ENCODE results near the gene STAT1.

The STAT1 gene

DNA sequence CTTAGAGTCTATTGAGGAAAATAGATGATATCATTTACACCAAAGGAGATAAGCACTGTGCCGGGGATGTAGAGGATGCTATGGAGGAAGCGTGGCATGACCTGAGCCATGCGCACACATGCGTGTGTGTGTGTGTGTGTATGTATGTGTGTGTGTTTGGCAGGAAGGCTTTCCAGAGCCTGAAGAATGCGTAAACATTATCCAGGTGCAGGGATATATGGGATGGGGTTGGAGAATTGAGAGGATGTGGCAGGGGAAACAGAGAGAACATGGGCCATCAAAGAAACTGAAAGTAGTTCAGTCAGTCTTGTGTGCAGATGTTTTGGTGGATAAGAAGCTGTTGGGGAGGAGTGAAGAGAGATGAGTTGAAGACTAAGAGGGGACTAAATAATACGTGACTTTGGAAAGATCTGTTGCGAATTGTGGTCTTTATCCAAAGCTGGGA, 9.3 kb upstream of the STAT1 start:
- TF ChIP-seq, protein P1, sequence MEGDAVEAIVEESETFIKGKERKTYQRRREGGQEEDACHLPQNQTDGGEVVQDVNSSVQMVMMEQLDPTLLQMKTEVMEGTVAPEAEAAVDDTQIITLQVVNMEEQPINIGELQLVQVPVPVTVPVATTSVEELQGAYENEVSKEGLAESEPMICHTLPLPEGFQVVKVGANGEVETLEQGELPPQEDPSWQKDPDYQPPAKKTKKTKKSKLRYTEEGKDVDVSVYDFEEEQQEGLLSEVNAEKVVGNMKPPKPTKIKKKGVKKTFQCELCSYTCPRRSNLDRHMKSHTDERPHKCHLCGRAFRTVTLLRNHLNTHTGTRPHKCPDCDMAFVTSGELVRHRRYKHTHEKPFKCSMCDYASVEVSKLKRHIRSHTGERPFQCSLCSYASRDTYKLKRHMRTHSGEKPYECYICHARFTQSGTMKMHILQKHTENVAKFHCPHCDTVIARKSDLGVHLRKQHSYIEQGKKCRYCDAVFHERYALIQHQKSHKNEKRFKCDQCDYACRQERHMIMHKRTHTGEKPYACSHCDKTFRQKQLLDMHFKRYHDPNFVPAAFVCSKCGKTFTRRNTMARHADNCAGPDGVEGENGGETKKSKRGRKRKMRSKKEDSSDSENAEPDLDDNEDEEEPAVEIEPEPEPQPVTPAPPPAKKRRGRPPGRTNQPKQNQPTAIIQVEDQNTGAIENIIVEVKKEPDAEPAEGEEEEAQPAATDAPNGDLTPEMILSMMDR (IDR thresholded peaks at IDR 0.05; ENCODE audit: borderline replicate concordance, insufficient read depth, low read depth, low read length): no peak
- no peak overlapping the region for H3K4me3 ChIP-seq (ENCODE audit: low read depth, low read length)

- TF ChIP-seq, protein P1 (IDR thresholded peaks at IDR 0.05; ENCODE audit: borderline replicate concordance, insufficient read depth, low read depth, low read length): no peak
Measured at GRCh38 chr2:191020742-191021381, 6.9 kb upstream of the STAT1 start.

DNA sequence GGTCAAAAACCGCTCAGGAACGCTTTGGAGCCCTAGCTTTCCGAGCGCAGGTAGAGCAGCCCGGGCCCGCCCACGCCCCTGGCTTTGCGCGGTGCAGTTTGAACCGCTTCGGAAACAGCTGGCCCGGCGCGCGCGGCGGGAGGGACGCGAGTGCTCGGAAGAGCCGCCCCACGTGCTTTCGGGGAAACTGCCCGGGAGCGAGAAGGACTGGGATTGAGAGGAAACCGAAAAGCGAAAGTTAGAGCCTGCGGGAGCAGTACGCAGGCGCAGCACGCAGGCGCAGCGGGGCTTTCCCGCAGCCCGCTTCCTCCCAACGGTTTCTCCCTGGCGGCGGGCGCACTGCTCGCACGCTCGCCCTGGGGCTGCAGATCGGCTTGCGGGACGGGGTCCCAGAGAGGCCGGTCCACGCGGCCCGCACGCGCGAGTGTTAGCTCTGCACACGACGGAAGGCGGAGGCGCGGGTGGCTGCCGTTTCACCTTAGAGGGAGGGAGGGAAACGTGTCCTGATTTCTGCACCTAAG, 6.3 kb upstream of the STAT1 start:
- peak overlapping the region; percentile 61 for H3K4me3 ChIP-seq (ENCODE audit: low read depth, low read length)
- TF ChIP-seq, protein P1 (IDR thresholded peaks at IDR 0.05; ENCODE audit: borderline replicate concordance, insufficient read depth, low read depth, low read length): no peak

More at GRCh38 chr2:191020742-191021381, 6.9 kb upstream of the STAT1 start:
- H3K4me3 ChIP-seq (ENCODE audit: low read depth, low read length): peak overlapping the region; percentile 61

DNA sequence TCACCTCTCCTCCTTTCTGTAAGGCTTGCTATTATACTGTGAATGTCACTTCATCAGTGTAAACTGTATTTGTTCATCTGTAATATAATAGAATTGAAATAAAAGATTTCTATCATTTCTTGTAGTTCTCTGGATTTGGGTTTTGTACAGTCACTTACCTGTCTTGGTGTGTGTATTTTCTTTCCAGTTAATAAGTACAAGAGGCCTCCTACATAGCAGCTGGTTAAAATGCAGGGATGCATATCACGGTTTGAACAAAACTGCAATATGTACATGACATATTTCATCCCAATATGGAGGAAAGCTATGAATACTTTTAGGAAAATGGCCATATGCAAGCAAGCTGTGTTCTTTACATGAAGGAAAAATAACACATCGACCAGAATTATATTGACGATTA, 5.4 kb upstream of the STAT1 start:
- TF ChIP-seq, protein P1 (IDR thresholded peaks at IDR 0.05; ENCODE audit: borderline replicate concordance, insufficient read depth, low read depth, low read length): no peak
- no peak overlapping the region for H3K4me3 ChIP-seq (ENCODE audit: low read depth, low read length)

DNA sequence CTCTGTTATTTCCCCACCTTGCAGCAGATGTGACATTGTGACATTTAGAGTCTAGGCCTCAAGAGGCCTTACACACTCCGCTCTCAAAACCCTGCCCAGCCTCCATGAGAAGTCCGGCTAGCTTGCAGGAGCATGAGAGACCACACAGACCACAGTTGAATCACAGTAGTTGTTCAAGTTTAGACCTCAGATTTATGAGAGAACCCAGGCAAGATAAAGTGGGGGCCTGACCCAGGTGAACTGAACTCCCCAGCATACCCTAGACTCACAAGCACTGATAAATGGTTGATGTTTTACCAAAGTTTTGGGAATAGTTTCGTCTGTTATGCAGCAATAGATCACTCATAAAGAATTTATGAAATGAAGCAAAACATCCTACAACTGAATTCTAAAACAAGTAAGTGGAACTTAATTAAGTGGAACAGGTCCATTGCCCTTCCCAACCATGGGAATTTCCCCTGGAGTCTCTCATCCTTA, 4.7 kb upstream of the STAT1 start:
- H3K4me3 ChIP-seq (ENCODE audit: low read depth, low read length): no peak overlapping the region
- TF ChIP-seq, protein P1 (IDR thresholded peaks at IDR 0.05; ENCODE audit: borderline replicate concordance, insufficient read depth, low read depth, low read length): no peak

- no peak overlapping the region for H3K4me3 ChIP-seq (ENCODE audit: low read depth, low read length)
- TF ChIP-seq, protein P1 (IDR thresholded peaks at IDR 0.05; ENCODE audit: borderline replicate concordance, insufficient read depth, low read depth, low read length): no peak
Measured at GRCh38 chr2:191018048-191018447, 4.1 kb upstream of the STAT1 start.

DNA sequence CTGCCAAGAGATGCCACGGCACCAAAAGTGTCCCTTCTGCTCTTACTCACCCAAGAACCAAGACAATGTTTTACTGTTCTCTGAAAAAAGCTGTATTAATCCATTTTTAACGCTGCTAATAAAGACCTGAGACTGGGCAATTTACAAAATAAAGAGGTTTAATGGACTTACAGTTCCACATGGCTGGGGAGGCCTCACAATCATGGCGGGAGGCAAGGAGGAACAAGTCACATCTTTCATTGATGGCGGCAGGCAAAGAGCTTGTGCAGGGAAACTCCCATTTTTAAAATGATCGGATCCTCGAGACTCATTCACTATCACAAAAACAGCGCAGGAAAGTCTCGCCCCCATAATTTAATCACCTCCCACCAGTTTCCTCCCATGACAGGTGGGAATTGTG, 1.9 kb upstream of the STAT1 start:
- no peak overlapping the region for H3K4me3 ChIP-seq (ENCODE audit: low read depth, low read length)
- TF ChIP-seq, protein P1 (IDR thresholded peaks at IDR 0.05; ENCODE audit: borderline replicate concordance, insufficient read depth, low read depth, low read length): no peak
